Measurements from ENCODE around the gene STAC3. TPM values are rescaled to one million over a fixed set of nuclear protein-coding genes. Genes with fewer than 3 reads are reported as not detected.

Gene STAC3
- total RNA-seq, 1 donor from 2014 or later = 0.75 TPM

DNA sequence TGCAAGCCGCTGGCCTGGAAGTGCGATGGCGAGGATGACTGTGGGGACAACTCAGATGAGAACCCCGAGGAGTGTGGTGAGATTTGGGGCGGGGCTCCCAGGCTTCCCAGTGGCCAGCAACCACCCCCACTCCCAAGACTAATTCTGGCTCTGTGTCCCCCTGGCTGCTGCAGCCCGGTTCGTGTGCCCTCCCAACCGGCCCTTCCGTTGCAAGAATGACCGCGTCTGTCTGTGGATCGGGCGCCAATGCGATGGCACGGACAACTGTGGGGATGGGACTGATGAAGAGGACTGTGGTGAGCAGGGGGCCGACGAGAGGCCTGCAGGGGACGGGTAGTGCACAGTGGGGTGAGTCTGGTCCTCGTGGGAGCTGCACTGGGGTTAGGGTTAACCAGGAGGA, 46.5 kb downstream of the STAC3 start:
- peak overlapping the region; percentile 53 for H3K27ac Mint-ChIP-seq (ENCODE audit: unreplicated experiment)
- no peaks in the 10 kb centered on the region for H3K27me3 Mint-ChIP-seq (ENCODE audit: low read depth, unreplicated experiment)
- H3K4me1 Mint-ChIP-seq (ENCODE audit: low read depth, unreplicated experiment) = no peaks in the 10 kb centered on the region
- Histone ChIP-seq H3K36me3 (ENCODE audit: insufficient read depth, low read length) (peaks cover 13% of the 10 kb centered on the region), H3K4me1 (ENCODE audit: insufficient read depth, low read length) (no peaks in the 10 kb centered on the region), H2AFZ (ENCODE audit: low read depth, low read length) (no peak overlapping the region), H3K27ac (ENCODE audit: low read depth, low read length) (no peak overlapping the region), H3K4me2 (ENCODE audit: low read length) (no peak overlapping the region), H3K4me3 (ENCODE audit: insufficient read depth, low read depth, low read length) (no peak overlapping the region), H4K20me1 (ENCODE audit: insufficient read depth, low read length) (peaks cover 47% of the 10 kb centered on the region), H3K9me3 (ENCODE audit: insufficient read depth, low read depth, low read length) (no peaks in the 10 kb centered on the region), H3K79me2 (ENCODE audit: insufficient read depth, low read length) (no peaks in the 10 kb centered on the region), H3K27me3 (ENCODE audit: insufficient read depth, low read length) (no peaks in the 10 kb centered on the region), H3K9ac (ENCODE audit: low read length) (no peak overlapping the region)
- H3K4me3 Mint-ChIP-seq (ENCODE audit: unreplicated experiment) = no peak overlapping the region
- TF ChIP-seq EZH2 (IDR thresholded peaks at IDR 0.05; ENCODE audit: insufficient read depth, low read length) (no peak), CTCF (IDR thresholded peaks at IDR 0.05; ENCODE audit: insufficient read depth, low read depth, low read length) (no peak)
- H3K36me3 Mint-ChIP-seq (ENCODE audit: low read depth, unreplicated experiment) = peaks cover 26% of the 10 kb centered on the region
- FAIRE-seq (no peak), DNase-seq (ENCODE audit: low read depth) (no peak)
- no peaks in the 10 kb centered on the region for H3K9me3 Mint-ChIP-seq (ENCODE audit: unreplicated experiment)

GRCh38 chr12:57203791-57204190, 47.2 kb downstream of the STAC3 start:
- no peak overlapping the region for H3K27ac ChIP-seq (ENCODE audit: low read depth, low read length)
- H3K9ac ChIP-seq (ENCODE audit: low read length) = no peak overlapping the region
- no peaks in the 10 kb centered on the region for H3K4me1 ChIP-seq (ENCODE audit: insufficient read depth, low read length)
- Mint-ChIP-seq H3K4me3 (ENCODE audit: unreplicated experiment) (no peak overlapping the region), H3K4me1 (ENCODE audit: low read depth, unreplicated experiment) (no peaks in the 10 kb centered on the region), H3K36me3 (ENCODE audit: low read depth, unreplicated experiment) (peaks cover 19% of the 10 kb centered on the region), H3K9me3 (ENCODE audit: unreplicated experiment) (no peaks in the 10 kb centered on the region), H3K27me3 (ENCODE audit: low read depth, unreplicated experiment) (no peaks in the 10 kb centered on the region), H3K27ac (ENCODE audit: unreplicated experiment) (no peak overlapping the region)
- TF ChIP-seq EZH2 (IDR thresholded peaks at IDR 0.05; ENCODE audit: insufficient read depth, low read length) (no peak), CTCF (IDR thresholded peaks at IDR 0.05; ENCODE audit: insufficient read depth, low read depth, low read length) (no peak)
- no peak for FAIRE-seq
- H3K4me2 ChIP-seq (ENCODE audit: low read length) = no peak overlapping the region
- no peak overlapping the region for H2AFZ ChIP-seq (ENCODE audit: low read depth, low read length)
- H3K9me3 ChIP-seq (ENCODE audit: insufficient read depth, low read depth, low read length) = no peaks in the 10 kb centered on the region
- peaks cover 47% of the 10 kb centered on the region for H4K20me1 ChIP-seq (ENCODE audit: insufficient read depth, low read length)
- no peaks in the 10 kb centered on the region for H3K79me2 ChIP-seq (ENCODE audit: insufficient read depth, low read length)
- H3K27me3 ChIP-seq (ENCODE audit: insufficient read depth, low read length) = no peaks in the 10 kb centered on the region
- H3K36me3 ChIP-seq (ENCODE audit: insufficient read depth, low read length) = peaks cover 13% of the 10 kb centered on the region
- no peak overlapping the region for H3K4me3 ChIP-seq (ENCODE audit: insufficient read depth, low read depth, low read length)
- no peak for DNase-seq (ENCODE audit: low read depth)

DNA sequence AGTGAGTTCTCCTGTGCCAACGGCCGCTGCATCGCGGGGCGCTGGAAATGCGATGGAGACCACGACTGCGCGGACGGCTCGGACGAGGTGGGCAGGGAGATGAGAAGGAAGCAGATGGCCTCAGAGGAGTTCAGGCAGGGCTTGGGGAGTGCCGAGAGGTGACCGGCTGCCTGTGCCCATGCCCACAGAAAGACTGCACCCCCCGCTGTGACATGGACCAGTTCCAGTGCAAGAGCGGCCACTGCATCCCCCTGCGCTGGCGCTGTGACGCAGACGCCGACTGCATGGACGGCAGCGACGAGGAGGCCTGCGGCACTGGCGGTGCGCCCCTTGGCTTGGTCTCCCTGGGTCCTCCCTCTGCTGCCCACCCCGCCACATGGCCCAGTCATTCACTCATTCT, 47.8 kb downstream of the STAC3 start:
- H3K27ac Mint-ChIP-seq (ENCODE audit: unreplicated experiment) = no peak overlapping the region
- FAIRE-seq = no peak
- peaks cover 13% of the 10 kb centered on the region for H3K36me3 ChIP-seq (ENCODE audit: insufficient read depth, low read length)

More for the DNA sequence above, 47.8 kb downstream of the STAC3 start:
- no peaks in the 10 kb centered on the region for H3K4me1 ChIP-seq (ENCODE audit: insufficient read depth, low read length)
- H4K20me1 ChIP-seq (ENCODE audit: insufficient read depth, low read length) = peaks cover 46% of the 10 kb centered on the region
- peaks cover 18% of the 10 kb centered on the region for H3K36me3 Mint-ChIP-seq (ENCODE audit: low read depth, unreplicated experiment)
- H3K4me1 Mint-ChIP-seq (ENCODE audit: low read depth, unreplicated experiment) = no peaks in the 10 kb centered on the region
- no peak overlapping the region for H3K4me3 ChIP-seq (ENCODE audit: insufficient read depth, low read depth, low read length)
- no peaks in the 10 kb centered on the region for H3K9me3 ChIP-seq (ENCODE audit: insufficient read depth, low read depth, low read length)
- no peak overlapping the region for H3K27ac ChIP-seq (ENCODE audit: low read depth, low read length)
- H3K4me2 ChIP-seq (ENCODE audit: low read length) = no peak overlapping the region
- H3K9ac ChIP-seq (ENCODE audit: low read length) = no peak overlapping the region
- H2AFZ ChIP-seq (ENCODE audit: low read depth, low read length) = no peak overlapping the region
- no peak for DNase-seq (ENCODE audit: low read depth)
- H3K9me3 Mint-ChIP-seq (ENCODE audit: unreplicated experiment) = no peaks in the 10 kb centered on the region
- no peaks in the 10 kb centered on the region for H3K79me2 ChIP-seq (ENCODE audit: insufficient read depth, low read length)
- H3K27me3 ChIP-seq (ENCODE audit: insufficient read depth, low read length) = no peaks in the 10 kb centered on the region
- TF ChIP-seq CTCF (IDR thresholded peaks at IDR 0.05; ENCODE audit: insufficient read depth, low read depth, low read length) (no peak), EZH2 (IDR thresholded peaks at IDR 0.05; ENCODE audit: insufficient read depth, low read length) (no peak)
- no peak overlapping the region for H3K4me3 Mint-ChIP-seq (ENCODE audit: unreplicated experiment)
- H3K27me3 Mint-ChIP-seq (ENCODE audit: low read depth, unreplicated experiment) = no peaks in the 10 kb centered on the region

Data from astrocyte (in vitro differentiated cells and primary cell).